ENCODE results near the gene LCE3A.
"Not testable (repeated sequence)": the region's sequence is repeated elsewhere in the genome, so short reads cannot be mapped to it uniquely, and the experiment has no call there.

Gene LCE3A

GRCh38 chr1:152622803-152623202 is at the start of gene LCE3A:
Gene LCE3A (minus strand): TSS chr1:152623103. CDS start chr1:152623103, 0 bp downstream.
- DNase-seq (ENCODE audit: low spot score) = no peak

- DNase-seq (ENCODE audit: low spot score) = no peak
Observed at GRCh38 chr1:152667648-152668047, 44.7 kb upstream of the LCE3A start.

GRCh38 chr1:152666171-152666570 is 43.3 kb upstream of the LCE3A start:
- DNase-seq (ENCODE audit: low spot score) = not testable (repeated sequence)

- DNase-seq (ENCODE audit: low spot score) = no peak
Observed at GRCh38 chr1:152663098-152663497, 40.2 kb upstream of the LCE3A start, which contains the start of gene LCE2D. Gene LCE2D (plus strand): TSS chr1:152663380. CDS start chr1:152664106, 726 bp downstream.

- no peak for DNase-seq (ENCODE audit: low spot score)
Observed at GRCh38 chr1:152658649-152659048, 35.7 kb upstream of the LCE3A start.

- DNase-seq (ENCODE audit: low spot score) = no peak
Observed at GRCh38 chr1:152657677-152658076, 34.8 kb upstream of the LCE3A start.

- no peak for DNase-seq (ENCODE audit: low spot score)
Observed at GRCh38 chr1:152656459-152656858, 33.6 kb upstream of the LCE3A start.

- peak; percentile 49 for DNase-seq (ENCODE audit: low spot score)
Observed at GRCh38 chr1:152654110-152654509, 31.2 kb upstream of the LCE3A start.

GRCh38 chr1:152646656-152647055 is 23.8 kb upstream of the LCE3A start:
- no peak for DNase-seq (ENCODE audit: low spot score)

- DNase-seq (ENCODE audit: low spot score) = no peak
Observed at GRCh38 chr1:152645146-152645545, 22.2 kb upstream of the LCE3A start.

- no peak for DNase-seq (ENCODE audit: low spot score)
Observed at GRCh38 chr1:152643945-152644344, 21.0 kb upstream of the LCE3A start.

- no peak for DNase-seq (ENCODE audit: low spot score)
Observed at GRCh38 chr1:152640351-152640750, 17.4 kb upstream of the LCE3A start.

GRCh38 chr1:152630596-152630995 is 7.7 kb upstream of the LCE3A start:
- DNase-seq (ENCODE audit: low spot score) = no peak

- DNase-seq (ENCODE audit: low spot score) = no peak
Observed at GRCh38 chr1:152626744-152627143, 3.8 kb upstream of the LCE3A start.

GRCh38 chr1:152623203-152623844 is 421 bp upstream of the LCE3A start:
- DNase-seq (ENCODE audit: low spot score) = peak; percentile 28

- DNase-seq (ENCODE audit: low spot score) = no peak
Observed at GRCh38 chr1:152621993-152622392, 910 bp downstream of the LCE3A start.

GRCh38 chr1:152613511-152613910 is 9.4 kb downstream of the LCE3A start, which contains the start of gene LCE3B:
Gene LCE3B (plus strand): TSS chr1:152613811. CDS start chr1:152613811, 0 bp downstream.
- no peak for DNase-seq (ENCODE audit: low spot score)

GRCh38 chr1:152599934-152600333 is 23.0 kb downstream of the LCE3A start, which contains the start of gene LCE3C:
Gene LCE3C (plus strand): TSS chr1:152600234. CDS start chr1:152600732, 498 bp downstream.
- DNase-seq (ENCODE audit: low spot score) = no peak

- no peak for DNase-seq (ENCODE audit: low spot score)
Observed at GRCh38 chr1:152596986-152597385, 25.9 kb downstream of the LCE3A start.

- no peak for DNase-seq (ENCODE audit: low spot score)
Observed at GRCh38 chr1:152585586-152585985, 37.3 kb downstream of the LCE3A start.

- DNase-seq (ENCODE audit: low spot score) = no peak
Observed at GRCh38 chr1:152582647-152583046, 40.3 kb downstream of the LCE3A start.

- DNase-seq (ENCODE audit: low spot score) = no peak
Observed at GRCh38 chr1:152580433-152580832, 42.5 kb downstream of the LCE3A start, which contains the start of gene LCE3D. Gene LCE3D (minus strand): TSS chr1:152580516. CDS start chr1:152579936, 580 bp downstream.

- not testable (repeated sequence) for DNase-seq (ENCODE audit: low spot score)
Observed at GRCh38 chr1:152579526-152579925, 43.4 kb downstream of the LCE3A start.

GRCh38 chr1:152577168-152577567 is 45.7 kb downstream of the LCE3A start:
- DNase-seq (ENCODE audit: low spot score) = no peak
